ENCODE data around the gene CARD10.
"Not testable (repeated sequence)": the region's sequence is repeated elsewhere in the genome, so short reads cannot be mapped to it uniquely, and the experiment has no call there.

The CARD10 gene

GRCh38 chr22:37553725-37554124, 34.5 kb upstream of the CARD10 start:
- no peak for DNase-seq (ENCODE audit: low spot score)

- DNase-seq (ENCODE audit: low spot score) = no peak
Observed at GRCh38 chr22:37552524-37553163, 33.4 kb upstream of the CARD10 start.

GRCh38 chr22:37551981-37552380, 32.8 kb upstream of the CARD10 start:
- no peak for DNase-seq (ENCODE audit: low spot score)

- DNase-seq (ENCODE audit: low spot score) = not testable (repeated sequence)
Observed at GRCh38 chr22:37550921-37551320, 31.7 kb upstream of the CARD10 start.

- no peak for DNase-seq (ENCODE audit: low spot score)
Observed at GRCh38 chr22:37549704-37550059, 30.5 kb upstream of the CARD10 start.

GRCh38 chr22:37547251-37547741, 28.1 kb upstream of the CARD10 start:
- no peak for DNase-seq (ENCODE audit: low spot score)

GRCh38 chr22:37546437-37547250, 27.4 kb upstream of the CARD10 start:
- no peak for DNase-seq (ENCODE audit: low spot score)

- DNase-seq (ENCODE audit: low spot score) = no peak
Observed at GRCh38 chr22:37545703-37546436, 26.7 kb upstream of the CARD10 start.

- peak; percentile 70 for DNase-seq (ENCODE audit: low spot score)
Observed at GRCh38 chr22:37544955-37545702, 25.9 kb upstream of the CARD10 start.

- DNase-seq (ENCODE audit: low spot score) = no peak
Observed at GRCh38 chr22:37542959-37543358, 23.7 kb upstream of the CARD10 start.

GRCh38 chr22:37542416-37542815, 23.2 kb upstream of the CARD10 start:
- not testable (repeated sequence) for DNase-seq (ENCODE audit: low spot score)

GRCh38 chr22:37539790-37540189, 20.6 kb upstream of the CARD10 start:
- not testable (repeated sequence) for DNase-seq (ENCODE audit: low spot score)

GRCh38 chr22:37538590-37539357, 19.6 kb upstream of the CARD10 start:
- DNase-seq (ENCODE audit: low spot score) = peak; percentile 94

GRCh38 chr22:37535159-37535558, 15.9 kb upstream of the CARD10 start:
- DNase-seq (ENCODE audit: low spot score) = no peak

- no peak for DNase-seq (ENCODE audit: low spot score)
Observed at GRCh38 chr22:37534445-37534844, 15.2 kb upstream of the CARD10 start.

- DNase-seq (ENCODE audit: low spot score) = no peak
Observed at GRCh38 chr22:37533995-37534394, 14.8 kb upstream of the CARD10 start.

GRCh38 chr22:37529652-37530345, 10.6 kb upstream of the CARD10 start:
- DNase-seq (ENCODE audit: low spot score) = no peak

GRCh38 chr22:37527952-37528351, 8.7 kb upstream of the CARD10 start:
- DNase-seq (ENCODE audit: low spot score) = not testable (repeated sequence)

GRCh38 chr22:37527081-37527752, 8.0 kb upstream of the CARD10 start:
- DNase-seq (ENCODE audit: low spot score) = not testable (repeated sequence)

- no peak for DNase-seq (ENCODE audit: low spot score)
Observed at GRCh38 chr22:37526376-37526775, 7.2 kb upstream of the CARD10 start.
